HCT116 (cell line): ENCODE measurements around the gene SMIM33. TPM values are rescaled to one million over a fixed set of nuclear protein-coding genes. Genes with fewer than 3 reads are reported as not detected.

Experiments
- ATAC-seq: fragments of 200-7000 bp; cut with Tn5 transposase; 2 replicates; pipeline ENCODE4 v1.9.1; 2020; ENCODE audit warnings: mild to moderate bottlenecking, moderate library complexity
- BruUV-seq: library from RNA; stranded (reverse); fragments of 400-500 nt; replicated peaks from 2 replicates; lab custom pipeline; 2021; lab: Mats Ljungman, UMichigan
- CTCF ChIA-PET: fragments of 300-600 bp; sonication (Branson Sonifier 250); formaldehyde crosslinking; loops from one replicate; lab custom pipeline; 2021; ENCODE audit warnings: antibody characterized with exemption; lab: Charles Lee
- POLR2A ChIA-PET: fragments of 300-600, 350-600 bp; sonication (Branson Sonifier 250); formaldehyde crosslinking; loops from one replicate; lab custom pipeline; 2021; ENCODE audit warnings: antibody characterized with exemption; lab: Charles Lee
- RAD21 ChIA-PET, 2 experiments: fragments of 300-600 bp; sonication (Branson Sonifier 250); formaldehyde crosslinking; loops; one replicate each; lab custom pipeline; 2023; ENCODE audit warnings: low total read pairs in 2 of 2; ENCODE audit not compliant: uncharacterized antibody in 2 of 2, unreplicated experiment in 2 of 2, low non-redundant PET in 1 of 2; lab: Charles Lee
- DNase-seq: peaks from one replicate; pipeline ENCODE4 v3.0.0-alpha.2; 2010; ENCODE audit warnings: low read depth, low spot score
- H2AFZ ChIP-seq: fragments of 200-600 bp; shearing (Covaris generic), sonication (generic); 2 replicates; pipeline ENCODE4 v1.6.1; 2017; ENCODE audit warnings: low read depth, mixed run types, mixed read lengths, antibody characterized with exemption, low read length; ENCODE audit not compliant: poor library complexity, severe bottlenecking
- H3K27ac ChIP-seq: 2 replicates; pipeline ENCODE4 v1.5.1; 2012; ENCODE audit warnings: low read depth, low read length
- H3K27me3 ChIP-seq: fragments of 200-600 bp; sonication (generic); 2 replicates; pipeline ENCODE4 v1.6.1; 2016; ENCODE audit warnings: mixed run types, low read length, mixed read lengths; ENCODE audit not compliant: insufficient read depth
- H3K36me3 ChIP-seq, 2 experiments: fragments of 200-500 bp in 1 of 2; fragments of 200-600 bp in 1 of 2; sonication (Bioruptor generic) in 1 of 2; sonication (generic) in 1 of 2; 2 replicates each; pipeline versions ENCODE4 v1.5.1 to v1.6.1; 2014 to 2016; ENCODE audit warnings: low read length in 2 of 2, inconsistent platforms in 1 of 2, mixed read lengths in 1 of 2, mixed run types in 1 of 2; ENCODE audit not compliant: insufficient read depth in 2 of 2, control insufficient read depth in 1 of 2
- H3K4me1 ChIP-seq, 2 experiments: fragments of 200-600 bp in 1 of 2; sonication (generic) in 1 of 2; 2 replicates each; pipeline versions ENCODE4 v1.5.1 to v1.6.1; 2012 to 2017; ENCODE audit warnings: low read length in 2 of 2, inconsistent platforms in 1 of 2, mild to moderate bottlenecking in 1 of 2, mixed read lengths in 1 of 2, mixed run types in 1 of 2, moderate library complexity in 1 of 2; ENCODE audit not compliant: insufficient read depth in 2 of 2, control insufficient read depth in 1 of 2
- H3K4me2 ChIP-seq: fragments of 200-600 bp; sonication (generic); 2 replicates; pipeline ENCODE4 v1.6.1; 2017; ENCODE audit warnings: mixed run types, low read length, mixed read lengths
- H3K4me3 ChIP-seq, 2 experiments: fragments of 200-600 bp in 1 of 2; sonication (generic) in 1 of 2; replicated peaks in 1 of 2; 2 replicates each; pipeline ENCODE4 v1.5.1; 2011 to 2016; ENCODE audit warnings: low read length in 2 of 2, control low read depth in 1 of 2, low read depth in 1 of 2, mild to moderate bottlenecking in 1 of 2, mixed read lengths in 1 of 2, mixed run types in 1 of 2
- H3K79me2 ChIP-seq: fragments of 200-600 bp; sonication (generic); 2 replicates; pipeline ENCODE4 v1.6.1; 2017; ENCODE audit warnings: mild to moderate bottlenecking, mixed run types, low read length, moderate library complexity, mixed read lengths; ENCODE audit not compliant: insufficient read depth
- H3K9ac ChIP-seq: fragments of 200-600 bp; sonication (generic); 2 replicates; pipeline ENCODE4 v1.6.1; 2016; ENCODE audit warnings: low read length, mixed read lengths
- H3K9me2 ChIP-seq: fragments of 200-600 bp; sonication (generic), shearing (Covaris generic); 2 replicates; pipeline ENCODE4 v1.6.1; 2017; ENCODE audit warnings: mixed run types, mild to moderate bottlenecking, moderate library complexity; ENCODE audit not compliant: insufficient read depth
- H3K9me3 ChIP-seq, 2 experiments: fragments of 200-500 bp in 1 of 2; fragments of 200-600 bp in 1 of 2; sonication (Bioruptor generic) in 1 of 2; sonication (generic) in 1 of 2; 2 replicates each; pipeline ENCODE4 v1.6.1; 2014 to 2017; ENCODE audit warnings: low read length in 2 of 2, mixed read lengths in 2 of 2, inconsistent platforms in 1 of 2, low read depth in 1 of 2, mild to moderate bottlenecking in 1 of 2, mixed run types in 1 of 2, moderate library complexity in 1 of 2; ENCODE audit not compliant: control insufficient read depth in 1 of 2, insufficient read depth in 1 of 2
- H4K20me1 ChIP-seq: fragments of 200-600 bp; sonication (generic), shearing (Covaris generic); 2 replicates; pipeline ENCODE4 v1.6.1; 2017; ENCODE audit warnings: mixed run types, mild to moderate bottlenecking, moderate library complexity; ENCODE audit not compliant: insufficient read depth
- CBX3 ChIP-seq: IDR thresholded peaks from 2 replicates; pipeline ENCODE4 v1.6.1; 2012; ENCODE audit warnings: low read depth
- EGR1 ChIP-seq: IDR thresholded peaks from 2 replicates; pipeline ENCODE4 v1.6.1; 2012; ENCODE audit warnings: low read depth
- ELF1 ChIP-seq: IDR thresholded peaks from 2 replicates; pipeline ENCODE4 v1.6.1; 2012; ENCODE audit warnings: low read depth, borderline replicate concordance
- EZH2phosphoT487 ChIP-seq: fragments of 200-600 bp; IDR thresholded peaks from 2 replicates; pipeline ENCODE4 v1.6.1; 2018; ENCODE audit warnings: antibody characterized with exemption, borderline replicate concordance
- POLR2A ChIP-seq: IDR thresholded peaks from 2 replicates; pipeline ENCODE4 v1.7.0; 2011; ENCODE audit warnings: borderline replicate concordance; ENCODE audit not compliant: insufficient read depth, insufficient read length; ENCODE audit errors: extremely low read depth
- RAD21 ChIP-seq: IDR thresholded peaks from 2 replicates; pipeline ENCODE4 v1.6.1; 2012; ENCODE audit warnings: low read depth, mild to moderate bottlenecking
- SIN3A ChIP-seq: IDR thresholded peaks from 2 replicates; pipeline ENCODE4 v1.6.1; 2012; ENCODE audit warnings: low read depth
- SRF ChIP-seq: IDR thresholded peaks from 2 replicates; pipeline ENCODE4 v1.6.1; 2012; ENCODE audit warnings: low read depth
- YY1 ChIP-seq: IDR thresholded peaks from 2 replicates; pipeline ENCODE4 v1.6.1; 2011; ENCODE audit warnings: low read length, low read depth, moderate library complexity, mild to moderate bottlenecking; ENCODE audit not compliant: insufficient replicate concordance; ENCODE audit errors: extremely low read depth
- ZFX ChIP-seq: fragments of 450-650 bp; IDR thresholded peaks from 2 replicates; pipeline ENCODE4 v1.6.1; 2017
- intact Hi-C: fragments of 100-400 bp; cut with micrococcal nuclease; formaldehyde crosslinking; loops from 2 replicates; pipeline ENCODE4 v1.10.0; 2022
- total RNA-seq: library from RNA; stranded (reverse); gene quantifications from one replicate; pipeline ENCODE4 v1.2.1, GENCODE V29; 2021; ENCODE audit not compliant: unreplicated experiment
- TF ChIP-seq, protein P1 (sequence below), 3 experiments: fragments of 200-600 bp in 1 of 3; sonication (generic) in 1 of 3; IDR thresholded peaks in 2 of 3; conservative IDR thresholded peaks in 1 of 3; 2 replicates each; pipeline ENCODE4 v1.5.1; 2012 to 2017; ENCODE audit warnings: low read depth in 2 of 3, low read length in 2 of 3, antibody characterized with exemption in 1 of 3, borderline replicate concordance in 1 of 3, control low read depth in 1 of 3, mild to moderate bottlenecking in 1 of 3, mixed read lengths in 1 of 3, mixed run types in 1 of 3, moderate library complexity in 1 of 3; ENCODE audit not compliant: insufficient read depth in 1 of 3
- TF ChIP-seq, protein P2 (sequence below): IDR thresholded peaks from 2 replicates; pipeline ENCODE4 v1.6.1; 2011; ENCODE audit warnings: mild to moderate bottlenecking, low read length, moderate library complexity; ENCODE audit not compliant: insufficient replicate concordance; ENCODE audit errors: extremely low read depth
- TF ChIP-seq, protein P3 (sequence below): IDR thresholded peaks from 2 replicates; pipeline ENCODE4 v1.6.1; 2012; ENCODE audit warnings: low read depth

SMIM33 gene
- total RNA-seq, 1 experiment from 2014 or later = not detected

DNA sequence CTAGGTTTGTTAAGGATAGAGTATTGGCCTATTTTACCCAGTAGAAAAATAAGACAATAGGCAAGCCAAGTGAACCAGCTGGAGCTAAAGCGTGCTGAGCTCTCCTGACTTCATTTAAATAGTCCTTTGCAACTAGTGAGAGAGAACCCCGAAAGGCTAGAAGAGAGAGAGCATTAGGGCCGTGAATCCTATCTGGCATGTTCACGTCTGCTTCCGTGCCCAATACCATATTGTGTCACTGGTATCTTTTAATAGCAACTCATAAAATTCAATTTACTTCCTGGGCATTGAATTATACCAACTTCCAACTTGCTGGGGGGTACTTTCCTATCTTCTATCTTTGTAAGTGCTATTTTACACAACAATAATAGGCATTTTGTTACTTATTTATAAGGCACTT, 45.3 kb upstream of the SMIM33 start (continued):
- TF ChIP-seq, protein P1, sequence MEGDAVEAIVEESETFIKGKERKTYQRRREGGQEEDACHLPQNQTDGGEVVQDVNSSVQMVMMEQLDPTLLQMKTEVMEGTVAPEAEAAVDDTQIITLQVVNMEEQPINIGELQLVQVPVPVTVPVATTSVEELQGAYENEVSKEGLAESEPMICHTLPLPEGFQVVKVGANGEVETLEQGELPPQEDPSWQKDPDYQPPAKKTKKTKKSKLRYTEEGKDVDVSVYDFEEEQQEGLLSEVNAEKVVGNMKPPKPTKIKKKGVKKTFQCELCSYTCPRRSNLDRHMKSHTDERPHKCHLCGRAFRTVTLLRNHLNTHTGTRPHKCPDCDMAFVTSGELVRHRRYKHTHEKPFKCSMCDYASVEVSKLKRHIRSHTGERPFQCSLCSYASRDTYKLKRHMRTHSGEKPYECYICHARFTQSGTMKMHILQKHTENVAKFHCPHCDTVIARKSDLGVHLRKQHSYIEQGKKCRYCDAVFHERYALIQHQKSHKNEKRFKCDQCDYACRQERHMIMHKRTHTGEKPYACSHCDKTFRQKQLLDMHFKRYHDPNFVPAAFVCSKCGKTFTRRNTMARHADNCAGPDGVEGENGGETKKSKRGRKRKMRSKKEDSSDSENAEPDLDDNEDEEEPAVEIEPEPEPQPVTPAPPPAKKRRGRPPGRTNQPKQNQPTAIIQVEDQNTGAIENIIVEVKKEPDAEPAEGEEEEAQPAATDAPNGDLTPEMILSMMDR (IDR thresholded peaks at IDR 0.05 in 2 of 3, conservative IDR thresholded peaks at IDR 0.05 in 1 of 3; ENCODE audit: borderline replicate concordance in 1 of 3, insufficient read depth in 1 of 3, low read depth in 2 of 3, low read length in 2 of 3) = no peak
- TF ChIP-seq SRF = no peak
- TF ChIP-seq EZH2phosphoT487 = no peak
- TF ChIP-seq, all 23 proteins: peak for 0

DNA sequence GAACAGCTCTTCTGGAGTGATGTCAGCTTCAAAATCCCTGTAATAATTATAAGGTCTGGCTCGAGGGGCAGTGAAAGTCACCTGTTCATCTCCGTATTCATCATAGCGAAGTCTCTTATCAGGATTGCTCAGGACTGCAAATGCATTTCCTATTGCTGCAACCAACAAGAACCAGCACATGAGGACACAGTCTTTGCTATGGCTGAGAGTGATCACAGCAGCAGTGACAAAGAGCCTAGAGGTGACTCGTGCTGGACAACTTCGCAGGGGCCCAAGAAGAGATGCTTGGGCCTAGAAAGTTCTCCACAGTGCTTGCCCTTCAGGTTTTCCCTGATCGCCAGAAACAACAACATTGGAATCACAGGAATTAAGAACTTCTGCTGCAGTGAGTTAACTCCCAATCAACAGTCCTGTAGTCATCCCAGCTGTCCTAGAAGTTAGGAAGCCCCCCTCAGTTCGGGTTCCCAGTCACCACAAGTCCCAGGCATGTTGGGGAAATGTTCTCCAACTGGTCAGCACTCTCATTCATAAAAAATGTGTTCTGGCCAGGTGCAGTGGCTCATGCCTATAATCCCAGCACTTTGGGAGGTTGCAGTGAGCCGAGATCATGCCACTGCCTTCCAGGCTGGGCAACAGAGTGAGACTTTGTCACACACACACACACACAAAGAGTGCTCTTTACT, 44.5 kb upstream of the SMIM33 start:
- no peak for ATAC-seq
- Histone ChIP-seq H3K27me3 (no peaks in the 10 kb centered on the region), H3K27ac (no peak overlapping the region), H2AFZ (no peak overlapping the region), H3K4me3 (no peak overlapping the region), H3K79me2 (no peaks in the 10 kb centered on the region), H4K20me1 (no peaks in the 10 kb centered on the region), H3K9me2 (no peaks in the 10 kb centered on the region), H3K36me3 (no peaks in the 10 kb centered on the region), H3K9ac (no peak overlapping the region), H3K4me1 (no peaks in the 10 kb centered on the region), H3K4me2 (no peak overlapping the region), H3K9me3 (no peaks in the 10 kb centered on the region)
- ChIA-PET RAD21 (no interaction called here), CTCF (interaction anchor here (1.1 kb wide), 1 partner anchor 87 kb away, joined by 3 read pairs; no protein-coding TSS in a partner anchor), POLR2A (no interaction called here)
- no peak for DNase-seq
- intact Hi-C loops = no loop called here
- no TSS peak for BruUV-seq
- TF ChIP-seq, protein P2, sequence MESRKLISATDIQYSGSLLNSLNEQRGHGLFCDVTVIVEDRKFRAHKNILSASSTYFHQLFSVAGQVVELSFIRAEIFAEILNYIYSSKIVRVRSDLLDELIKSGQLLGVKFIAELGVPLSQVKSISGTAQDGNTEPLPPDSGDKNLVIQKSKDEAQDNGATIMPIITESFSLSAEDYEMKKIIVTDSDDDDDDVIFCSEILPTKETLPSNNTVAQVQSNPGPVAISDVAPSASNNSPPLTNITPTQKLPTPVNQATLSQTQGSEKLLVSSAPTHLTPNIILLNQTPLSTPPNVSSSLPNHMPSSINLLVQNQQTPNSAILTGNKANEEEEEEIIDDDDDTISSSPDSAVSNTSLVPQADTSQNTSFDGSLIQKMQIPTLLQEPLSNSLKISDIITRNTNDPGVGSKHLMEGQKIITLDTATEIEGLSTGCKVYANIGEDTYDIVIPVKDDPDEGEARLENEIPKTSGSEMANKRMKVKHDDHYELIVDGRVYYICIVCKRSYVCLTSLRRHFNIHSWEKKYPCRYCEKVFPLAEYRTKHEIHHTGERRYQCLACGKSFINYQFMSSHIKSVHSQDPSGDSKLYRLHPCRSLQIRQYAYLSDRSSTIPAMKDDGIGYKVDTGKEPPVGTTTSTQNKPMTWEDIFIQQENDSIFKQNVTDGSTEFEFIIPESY = no peak
- TF ChIP-seq YY1 (no peak), CBX3 (no peak), SRF (no peak), EGR1 (no peak), ELF1 (no peak), SIN3A (no peak), POLR2A (no peak), RAD21 (no peak), ZFX (no peak)
- TF ChIP-seq, protein P1 (IDR thresholded peaks at IDR 0.05 in 2 of 3, conservative IDR thresholded peaks at IDR 0.05 in 1 of 3; ENCODE audit: borderline replicate concordance in 1 of 3, insufficient read depth in 1 of 3, low read depth in 2 of 3, low read length in 2 of 3) = no peak
- TF ChIP-seq, protein P3, sequence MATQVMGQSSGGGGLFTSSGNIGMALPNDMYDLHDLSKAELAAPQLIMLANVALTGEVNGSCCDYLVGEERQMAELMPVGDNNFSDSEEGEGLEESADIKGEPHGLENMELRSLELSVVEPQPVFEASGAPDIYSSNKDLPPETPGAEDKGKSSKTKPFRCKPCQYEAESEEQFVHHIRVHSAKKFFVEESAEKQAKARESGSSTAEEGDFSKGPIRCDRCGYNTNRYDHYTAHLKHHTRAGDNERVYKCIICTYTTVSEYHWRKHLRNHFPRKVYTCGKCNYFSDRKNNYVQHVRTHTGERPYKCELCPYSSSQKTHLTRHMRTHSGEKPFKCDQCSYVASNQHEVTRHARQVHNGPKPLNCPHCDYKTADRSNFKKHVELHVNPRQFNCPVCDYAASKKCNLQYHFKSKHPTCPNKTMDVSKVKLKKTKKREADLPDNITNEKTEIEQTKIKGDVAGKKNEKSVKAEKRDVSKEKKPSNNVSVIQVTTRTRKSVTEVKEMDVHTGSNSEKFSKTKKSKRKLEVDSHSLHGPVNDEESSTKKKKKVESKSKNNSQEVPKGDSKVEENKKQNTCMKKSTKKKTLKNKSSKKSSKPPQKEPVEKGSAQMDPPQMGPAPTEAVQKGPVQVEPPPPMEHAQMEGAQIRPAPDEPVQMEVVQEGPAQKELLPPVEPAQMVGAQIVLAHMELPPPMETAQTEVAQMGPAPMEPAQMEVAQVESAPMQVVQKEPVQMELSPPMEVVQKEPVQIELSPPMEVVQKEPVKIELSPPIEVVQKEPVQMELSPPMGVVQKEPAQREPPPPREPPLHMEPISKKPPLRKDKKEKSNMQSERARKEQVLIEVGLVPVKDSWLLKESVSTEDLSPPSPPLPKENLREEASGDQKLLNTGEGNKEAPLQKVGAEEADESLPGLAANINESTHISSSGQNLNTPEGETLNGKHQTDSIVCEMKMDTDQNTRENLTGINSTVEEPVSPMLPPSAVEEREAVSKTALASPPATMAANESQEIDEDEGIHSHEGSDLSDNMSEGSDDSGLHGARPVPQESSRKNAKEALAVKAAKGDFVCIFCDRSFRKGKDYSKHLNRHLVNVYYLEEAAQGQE = no peak
